Motor neuron (in vitro differentiated cells): ENCODE data around the gene TSC22D1. TPM values are rescaled to one million over a fixed set of nuclear protein-coding genes. Genes with fewer than 3 reads are reported as not detected.

Experiments
- ATAC-seq, 8 experiments: fragments of 200-7000 bp; cut with Tn5 transposase; replicated peaks in 6 of 8; 2 replicates each; pipeline ENCODE4 v1.8.0; 2021; ENCODE audit warnings: mild to moderate bottlenecking in 8 of 8, moderate library complexity in 8 of 8
- H3K27ac ChIP-seq, 2 donors: fragments of 250-450 bp; sonication (Bioruptor Pico); 2 replicates each; pipeline ENCODE4 v1.9.0; 2021; ENCODE audit warnings: antibody characterized with exemption in 2 of 2, mild to moderate bottlenecking in 2 of 2, moderate library complexity in 1 of 2
- H3K4me1 ChIP-seq, 2 donors: fragments of 250-450 bp; sonication (Bioruptor Pico); replicated peaks in 1 of 2; 2 replicates each; pipeline ENCODE4 v1.6.1; 2021; ENCODE audit warnings: antibody characterized with exemption in 2 of 2, mild to moderate bottlenecking in 2 of 2, moderate library complexity in 1 of 2
- H3K4me3 ChIP-seq, 5 donors: fragments of 250-450 bp; sonication (Bioruptor Pico); 2 replicates each; pipeline ENCODE4 v1.9.0; 2021; ENCODE audit warnings: antibody characterized with exemption in 5 of 5, mild to moderate bottlenecking in 5 of 5, moderate library complexity in 4 of 5
- WGBS, 10 experiments: fragments of 450-650 bp; shearing (Covaris generic); methylation state at CpG; one replicate each; pipeline ENCODE4 v1.0.0; 2022; 5-methylcytosine and 5-hydroxymethylcytosine counted together
- in situ Hi-C, 9 experiments: fragments of 400-800 bp; cut with MboI; loops; one replicate each; pipeline ENCODE4 v1.15.0; 2021; ENCODE audit warnings: low sequenced_read_pairs in 9 of 9, low pct_unique_long_range_greater_than_20kb in 2 of 9; ENCODE audit not compliant: unreplicated experiment in 9 of 9
- total RNA-seq, 8 experiments: library from RNA; unstranded; fragments of 300-600 nt; gene quantifications; 2 replicates each; pipeline versions ENCODE4 v1.2.3 to v1.2.4, GENCODE V29; 2022

The TSC22D1 gene
- total RNA-seq, 8 experiments from 2014 or later = 52.3 to 226 (median 146) TPM

DNA sequence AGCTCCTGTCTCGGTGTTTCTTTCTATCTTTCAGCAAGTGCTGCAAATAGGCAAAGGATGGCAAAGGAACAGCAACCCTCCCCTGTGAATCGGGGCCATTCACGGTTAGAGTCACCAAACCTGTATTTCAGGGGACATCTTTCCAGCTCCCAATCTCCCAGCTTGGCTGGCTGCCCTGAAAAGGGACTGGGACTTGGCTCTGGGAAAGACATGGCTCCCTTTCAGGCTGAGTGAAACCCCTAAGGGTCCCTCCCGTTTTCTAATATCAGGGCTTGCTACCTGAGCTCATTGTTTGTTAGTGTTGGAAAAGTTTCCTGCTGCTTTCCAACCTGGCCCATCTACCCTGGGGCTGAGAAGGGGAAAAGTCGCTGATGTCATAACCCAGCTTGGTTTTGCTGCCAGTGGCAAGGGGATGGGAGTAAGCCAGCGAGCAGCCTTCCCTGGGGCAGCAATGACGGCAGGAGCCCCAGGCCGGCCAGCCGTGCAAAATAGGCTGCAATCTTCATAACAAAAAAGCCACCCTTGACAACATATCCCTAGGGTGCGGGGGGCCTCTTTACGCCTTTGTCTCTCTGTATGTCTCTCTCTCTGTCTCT, 172.6 kb downstream of the TSC22D1 start:
- peak in 5 of 8 experiments; percentile 38 to 64 (median 55) for ATAC-seq
- Histone ChIP-seq H3K4me1 (peaks cover 44 to 47% of the 10 kb centered on the region in 2 donors), H3K27ac (peak overlapping the region; percentile 44 to 63), H3K4me3 (no peak overlapping the region)
- WGBS, 10 experiments = 19 to 100% (median 71%) methylated on average over 1 to 6 of the region's 11 CpGs
- in situ Hi-C loops = no loop called here

DNA sequence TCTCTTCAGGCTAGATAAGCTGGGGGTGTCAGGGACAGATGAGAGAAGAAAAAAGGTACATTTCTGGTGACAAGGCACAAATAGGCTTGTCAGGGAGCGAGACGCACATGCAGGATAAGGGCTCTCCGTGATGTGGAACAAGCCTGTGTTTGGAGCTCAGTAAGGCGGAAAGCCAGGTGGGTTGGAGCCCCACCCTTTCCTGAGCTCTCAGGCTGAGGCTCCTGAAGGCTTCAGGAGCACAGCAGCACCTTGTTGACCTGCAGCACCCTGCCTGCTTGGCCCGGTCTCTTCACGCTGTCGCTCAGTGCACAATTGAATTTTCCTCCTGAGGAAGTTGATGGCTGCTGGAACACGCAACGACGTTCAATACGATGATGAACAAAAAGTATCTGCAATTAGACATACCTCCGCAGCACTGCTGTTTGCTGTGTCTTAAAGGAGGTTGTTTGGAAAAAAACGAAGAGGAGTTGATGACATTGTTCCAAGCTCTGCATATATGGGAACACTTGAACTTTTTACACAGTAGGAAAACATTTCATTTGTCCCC, 173.2 kb downstream of the TSC22D1 start:
- 60 to 100% (median 84%) methylated on average over 1 to 13 of the region's 13 CpGs; no CpG with 5 or more reads in 1 of the 10 experiments for WGBS, 10 experiments
- Histone ChIP-seq H3K27ac (no peak overlapping the region), H3K4me1 (peaks cover 47 to 49% of the 10 kb centered on the region in 2 donors), H3K4me3 (no peak overlapping the region)
- in situ Hi-C loops = no loop called here
- no peak for ATAC-seq

DNA sequence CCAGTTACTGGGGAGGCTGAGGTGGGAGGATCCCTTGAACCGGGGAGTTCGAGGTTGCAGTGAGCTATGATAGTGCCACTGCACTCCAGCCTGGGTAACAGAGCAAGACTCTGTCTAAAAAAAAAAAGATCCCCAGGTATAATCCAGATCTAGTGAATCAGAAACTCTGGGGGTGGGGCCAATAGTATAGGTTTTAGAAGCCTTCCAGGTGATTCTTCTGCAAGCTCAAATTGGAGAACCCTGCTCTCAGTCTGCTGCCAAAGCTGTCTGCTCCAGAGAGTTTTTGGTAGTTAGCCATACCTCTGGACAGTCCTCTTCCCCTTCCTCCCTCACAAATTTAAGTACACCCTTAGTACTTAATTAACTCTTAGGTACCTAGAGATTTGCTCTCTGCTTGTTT, 174.6 kb downstream of the TSC22D1 start:
- 20 to 94% (median 75%) methylated on average over 1 to 2 of the region's 2 CpGs; no CpG with 5 or more reads in 6 of the 10 experiments for WGBS, 10 experiments
- H3K4me1 ChIP-seq = peaks cover 61 to 63% of the 10 kb centered on the region in 2 donors
- H3K27ac ChIP-seq = no peak overlapping the region
- no peak overlapping the region for H3K4me3 ChIP-seq
- ATAC-seq = no peak
- in situ Hi-C loops = no loop called here

DNA sequence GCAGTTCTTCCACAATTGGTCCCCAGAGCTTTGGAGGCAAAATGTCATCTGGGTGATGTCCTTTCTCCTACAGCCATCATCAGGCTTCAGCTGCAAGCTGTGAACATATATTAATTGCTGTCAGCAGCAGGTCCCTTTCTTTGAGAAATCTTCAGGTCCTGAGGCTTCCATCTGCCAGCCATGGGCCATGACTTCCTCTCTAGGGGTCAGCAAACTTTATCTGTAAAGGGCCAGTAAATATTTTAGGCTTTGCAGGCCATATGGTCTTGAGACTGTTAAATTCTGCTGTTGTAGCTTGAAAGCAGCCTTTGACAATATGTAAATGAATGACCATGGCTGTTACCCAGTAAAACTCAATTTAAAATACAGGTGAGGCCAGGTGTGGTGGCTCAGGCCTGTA, 175.4 kb downstream of the TSC22D1 start:
- no peak overlapping the region for H3K27ac ChIP-seq
- H3K4me3 ChIP-seq = no peak overlapping the region
- ATAC-seq = no peak
- peaks cover 68 to 69% of the 10 kb centered on the region in 2 donors for H3K4me1 ChIP-seq
- in situ Hi-C loops = no loop called here

DNA sequence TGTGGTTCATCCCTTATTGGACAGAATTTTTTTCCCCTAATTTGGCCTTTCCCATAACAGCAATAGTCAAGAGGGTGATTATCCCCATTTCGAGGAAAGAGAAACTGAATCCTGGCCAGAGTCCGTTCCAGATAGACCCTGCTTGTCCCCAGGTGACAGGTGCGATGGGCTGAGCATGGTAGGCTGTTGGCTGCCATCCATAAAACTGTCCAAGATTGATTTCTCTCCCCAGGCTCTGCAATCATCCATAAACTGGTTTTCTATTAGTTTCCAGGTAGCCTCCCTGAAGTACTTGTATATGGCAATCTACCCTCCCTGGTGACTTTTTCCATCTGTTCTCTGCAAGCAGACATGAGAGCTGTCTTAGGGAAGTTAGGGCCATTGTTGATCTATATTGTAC, 177.1 kb downstream of the TSC22D1 start:
- WGBS, 10 experiments = 52 to 100% (median 90%) methylated on average over 1 to 3 of the region's 3 CpGs; no CpG with 5 or more reads in 1 of the 10 experiments
- H3K27ac ChIP-seq = no peak overlapping the region
- ATAC-seq = no peak

DNA sequence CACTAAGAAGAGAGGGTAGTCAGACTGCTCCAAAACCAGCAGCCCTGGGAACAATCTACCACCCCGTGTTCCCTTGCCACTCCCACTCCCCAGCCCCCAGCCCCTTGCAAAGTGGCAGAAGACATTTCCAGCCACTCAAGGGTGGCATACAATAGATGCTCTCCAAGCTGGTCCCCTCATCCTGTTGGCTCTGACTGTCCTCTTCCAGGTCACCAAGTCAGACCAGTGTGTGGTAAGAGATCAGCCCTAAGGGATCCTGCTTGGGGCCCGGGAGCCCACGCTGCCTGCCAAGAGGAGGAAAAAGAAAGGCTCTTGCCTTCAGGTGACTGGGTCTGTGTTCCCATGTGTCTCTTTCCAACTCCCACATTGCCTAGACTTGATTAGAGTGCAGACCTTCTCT, 177.5 kb downstream of the TSC22D1 start:
- ATAC-seq = no peak
- Histone ChIP-seq H3K4me1 (peaks cover 57 to 64% of the 10 kb centered on the region in 2 donors), H3K27ac (no peak overlapping the region), H3K4me3 (no peak overlapping the region)
- 17 to 100% (median 85%) methylated on average over 1 to 2 of the region's 3 CpGs; no CpG with 5 or more reads in 6 of the 10 experiments for WGBS, 10 experiments
- in situ Hi-C loops = no loop called here

More for the DNA sequence above, 177.1 kb downstream of the TSC22D1 start:
- Histone ChIP-seq H3K4me1 (peaks cover 61 to 68% of the 10 kb centered on the region in 2 donors), H3K4me3 (no peak overlapping the region)
- in situ Hi-C loops = no loop called here

DNA sequence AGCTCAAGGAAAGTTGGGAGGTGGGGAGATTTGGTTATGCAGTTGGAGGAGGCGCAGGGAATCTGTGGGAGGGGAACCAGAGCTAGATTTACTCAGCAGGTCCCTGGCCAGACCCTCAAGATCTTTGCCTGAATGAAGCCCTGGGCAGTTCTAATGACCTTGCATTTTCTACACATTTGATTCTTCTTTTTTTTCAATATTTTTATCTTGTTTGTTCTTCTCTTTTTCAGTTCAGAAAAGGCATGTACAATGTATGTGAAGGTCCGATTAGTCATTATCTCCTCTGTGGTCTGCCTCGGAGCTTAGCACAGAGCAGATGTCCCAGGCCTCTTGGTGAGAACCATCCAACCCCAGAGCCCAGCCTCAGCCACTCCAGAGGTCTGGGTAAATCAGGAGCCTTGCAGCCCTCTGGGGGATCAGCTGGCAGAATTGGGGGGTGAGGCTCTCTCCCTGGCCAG, 178.3 kb downstream of the TSC22D1 start:
- 67 to 100% (median 93%) methylated on average over 1 to 3 of the region's 3 CpGs; no CpG with 5 or more reads in 5 of the 10 experiments for WGBS, 10 experiments
- in situ Hi-C loops = no loop called here
- ATAC-seq = no peak
- peak overlapping the region in 1 of 2 donors; percentile 65 for H3K27ac ChIP-seq
- H3K4me3 ChIP-seq = no peak overlapping the region
- H3K4me1 ChIP-seq = peaks cover 48 to 61% of the 10 kb centered on the region in 2 donors

DNA sequence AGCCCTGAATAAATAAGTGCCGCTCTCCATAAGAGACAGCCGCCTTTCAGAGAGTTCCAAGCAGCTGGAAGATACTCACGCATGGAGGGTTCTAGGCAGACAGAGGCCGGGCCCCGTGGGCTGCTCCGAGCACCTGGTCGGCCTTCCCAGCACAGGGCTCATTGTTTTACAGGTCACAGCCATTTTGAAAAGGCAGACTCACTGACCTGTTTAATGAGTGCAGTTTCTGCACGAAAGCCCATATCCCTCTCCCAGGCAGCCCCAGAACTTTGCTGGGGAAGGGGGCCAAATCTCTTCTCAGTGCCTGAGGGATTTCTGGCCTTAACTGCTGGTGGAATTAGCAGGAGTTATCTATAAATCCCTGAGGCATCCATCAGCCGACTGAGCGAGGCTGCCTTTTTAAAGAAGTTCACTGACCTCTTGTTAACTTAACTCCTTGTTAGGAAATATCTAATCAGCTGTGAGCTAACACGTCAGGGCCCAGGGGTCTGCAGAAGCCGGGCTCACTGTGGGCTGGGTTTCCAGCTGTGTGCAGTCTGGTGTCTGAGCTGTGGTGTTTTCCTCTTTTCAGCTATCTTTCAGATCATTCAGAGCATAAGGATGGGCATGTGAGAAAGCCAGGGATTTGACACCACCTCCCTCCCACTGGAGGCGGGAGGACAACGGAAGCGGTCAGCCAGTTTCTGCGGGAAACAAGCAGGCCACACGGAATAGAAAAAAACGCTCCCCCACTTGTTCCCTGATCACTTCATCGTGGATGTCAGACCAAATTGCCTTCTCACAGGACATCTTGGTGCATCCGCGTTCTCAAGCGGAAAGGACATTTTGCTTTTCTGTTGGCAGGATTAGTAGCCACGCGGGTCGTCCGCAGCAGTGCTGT, 179.2 kb downstream of the TSC22D1 start:
- Histone ChIP-seq H3K27ac (peak overlapping the region; percentile 18 to 65), H3K4me1 (peaks cover 41 to 53% of the 10 kb centered on the region in 2 donors), H3K4me3 (no peak overlapping the region)
- 0 to 92% (median 60%) methylated on average over 2 to 16 of the region's 26 CpGs; no CpG with 5 or more reads in 2 of the 10 experiments for WGBS, 10 experiments
- peak in 5 of 8 experiments; percentile 30 to 76 (median 64) for ATAC-seq
- in situ Hi-C loops = no loop called here

DNA sequence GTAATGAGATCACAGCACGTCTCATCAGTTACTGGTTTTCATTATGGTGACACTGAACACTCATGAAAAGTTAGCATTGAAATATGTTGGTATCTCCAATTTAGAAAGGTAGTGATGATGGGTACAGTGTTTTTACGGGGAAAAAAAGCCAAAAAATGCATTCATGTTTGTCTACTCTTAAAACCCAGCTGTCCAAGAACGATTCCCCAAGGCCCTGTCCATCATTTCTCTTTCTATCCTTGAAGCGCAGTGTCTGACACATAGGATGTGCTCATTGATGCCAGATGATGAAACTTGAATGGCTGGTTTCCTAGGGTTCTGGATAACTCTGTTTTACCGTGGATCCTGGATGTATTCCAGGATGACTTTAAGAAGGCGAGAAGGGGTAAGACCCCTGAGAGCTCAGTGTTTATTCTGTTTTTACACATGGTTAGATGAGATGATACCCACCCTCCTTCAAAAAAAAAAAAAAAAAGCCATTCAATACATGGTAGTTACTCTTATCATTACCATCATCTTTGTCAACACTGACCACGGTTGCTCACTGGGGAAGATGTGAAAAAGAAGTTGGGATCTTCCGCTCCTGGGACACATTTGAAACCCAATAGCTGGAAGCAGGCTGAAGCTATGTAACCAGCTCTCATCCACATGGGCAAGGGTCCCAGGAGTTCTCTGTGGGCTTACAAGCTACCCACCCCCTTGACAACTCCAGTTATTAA, 180.0 kb downstream of the TSC22D1 start:
- ATAC-seq = peak in 1 of 8 experiments; percentile 20
- WGBS, 10 experiments = 46 to 100% (median 92%) methylated on average over 1 to 7 of the region's 8 CpGs; no CpG with 5 or more reads in 1 of the 10 experiments
- H3K27ac ChIP-seq = peak overlapping the region; percentile 18 to 65
- in situ Hi-C loops = no loop called here
- peaks cover 41 to 53% of the 10 kb centered on the region in 2 donors for H3K4me1 ChIP-seq
- no peak overlapping the region for H3K4me3 ChIP-seq

DNA sequence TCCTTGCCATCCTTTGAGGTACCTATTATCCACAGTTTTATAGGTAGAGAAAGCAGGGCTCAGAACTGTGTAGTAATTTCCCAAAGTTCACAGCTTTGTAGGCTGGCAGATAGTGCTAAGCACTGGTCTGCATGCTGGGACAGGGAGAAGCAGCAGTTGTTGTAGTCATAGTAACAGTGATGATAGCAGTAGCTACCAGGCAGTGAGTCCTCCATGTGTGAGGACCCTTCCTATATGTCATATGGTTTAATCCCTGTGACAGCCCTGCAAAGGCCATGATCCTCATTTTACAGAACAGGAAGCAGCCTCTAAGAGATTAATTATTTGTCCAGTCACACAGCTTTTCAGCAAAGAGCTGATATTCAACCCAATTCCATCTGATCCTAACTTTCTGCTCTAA, 181.5 kb downstream of the TSC22D1 start:
- ATAC-seq = peak in 6 of 8 experiments; percentile 13 to 97 (median 93)
- Histone ChIP-seq H3K4me1 (peaks cover 35 to 45% of the 10 kb centered on the region in 2 donors), H3K4me3 (no peak overlapping the region), H3K27ac (no peak overlapping the region)
- in situ Hi-C loops = no loop called here

DNA sequence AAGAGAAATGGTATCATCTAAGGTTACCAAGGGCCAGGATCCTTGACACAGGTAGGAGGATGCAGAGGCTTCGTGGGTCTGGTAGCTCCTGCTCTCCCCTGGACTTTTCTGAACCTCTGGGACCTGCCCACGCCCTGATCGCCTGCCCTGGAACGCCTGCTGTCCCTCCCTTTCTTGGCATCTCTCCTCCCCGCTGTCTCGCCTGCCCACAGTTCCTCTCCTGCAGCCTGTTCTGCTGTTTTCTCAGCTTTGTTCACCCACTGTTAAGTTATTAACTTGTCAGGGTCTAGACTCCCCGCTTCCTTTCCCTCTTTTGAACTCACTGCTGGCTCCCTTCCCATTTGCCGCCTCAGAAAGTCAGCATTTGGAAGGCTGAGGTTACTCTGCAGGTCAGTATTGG, 182.7 kb downstream of the TSC22D1 start:
- WGBS, 10 experiments = 18 to 90% (median 77%) methylated on average over 1 to 6 of the region's 8 CpGs; no CpG with 5 or more reads in 1 of the 10 experiments
- peak in 2 of 8 experiments; percentile 7 to 82 for ATAC-seq
- Histone ChIP-seq H3K4me3 (no peak overlapping the region), H3K4me1 (peaks cover 42 to 55% of the 10 kb centered on the region in 2 donors), H3K27ac (no peak overlapping the region)
- in situ Hi-C loops = no loop called here

DNA sequence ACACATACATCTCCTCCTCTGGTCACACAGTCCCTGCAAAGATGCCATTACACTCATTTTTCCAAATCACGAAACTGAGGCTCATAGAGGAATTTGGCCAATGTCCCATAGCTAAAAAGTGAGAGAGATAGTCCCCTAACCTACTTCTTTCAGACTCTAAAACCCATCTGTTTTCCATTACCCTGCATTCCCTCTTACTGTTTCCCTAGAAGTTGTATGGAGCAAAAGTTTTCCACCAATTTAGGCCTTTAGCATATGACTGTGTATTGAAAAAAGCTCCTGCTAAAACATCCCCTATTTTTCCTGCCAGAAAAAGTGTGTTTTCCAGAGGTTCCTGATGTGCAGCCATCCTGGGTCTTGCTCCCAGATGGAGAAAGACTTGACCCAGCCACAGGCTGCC, 186.3 kb downstream of the TSC22D1 start:
- ATAC-seq = no peak
- in situ Hi-C loops = no loop called here
- Histone ChIP-seq H3K4me3 (no peak overlapping the region), H3K4me1 (peaks cover 23 to 35% of the 10 kb centered on the region in 2 donors), H3K27ac (no peak overlapping the region)
- 100% methylated on average over 1 of the region's 1 CpG; no CpG with 5 or more reads in 6 of the 10 experiments for WGBS, 10 experiments
